GM19468 (cell line): Measurements from ENCODE around the gene OR51A2.
"Not testable (repeated sequence)": the region's sequence is repeated elsewhere in the genome, so short reads cannot be mapped to it uniquely, and the experiment has no call there.

Source experiments
- ATAC-seq: cut with Tn5 transposase; IDR thresholded peaks from one replicate; pipeline ENCODE4 v1.9.1; 2021; ENCODE audit warnings: mild to moderate bottlenecking, moderate library complexity, moderate number of reproducible peaks; ENCODE audit not compliant: unreplicated experiment; ENCODE audit errors: extremely low read depth

The OR51A2 gene

GRCh38 chr11:4955613-4956012 is at the start of gene OR51A2:
TSS of gene OR51A2 (minus strand) at chr11:4955713. CDS start at chr11:4955713, 0 bp downstream.
- not testable (repeated sequence) for ATAC-seq

GRCh38 chr11:5004424-5005274 is 49.1 kb upstream of the OR51A2 start:
- ATAC-seq, result no peak

GRCh38 chr11:4994551-4994950 is 39.0 kb upstream of the OR51A2 start, which contains the start of gene OR51L1:
TSS of gene OR51L1 (plus strand) at chr11:4994851. CDS start at chr11:4998983, 4,132 bp downstream.
- no peak for ATAC-seq

- no peak for ATAC-seq
These were observed 35.5 kb upstream of the OR51A2 start for GRCh38 chr11:4991060-4991459.

- no peak for ATAC-seq
These were observed 28.3 kb upstream of the OR51A2 start for GRCh38 chr11:4983841-4984240.

GRCh38 chr11:4982678-4983077 is 27.2 kb upstream of the OR51A2 start:
- no peak for ATAC-seq

GRCh38 chr11:4979036-4979435 is 23.5 kb upstream of the OR51A2 start:
- no peak for ATAC-seq

- no peak for ATAC-seq
These were observed 19.9 kb upstream of the OR51A2 start for GRCh38 chr11:4975436-4975835.

GRCh38 chr11:4962816-4963215 is 7.3 kb upstream of the OR51A2 start:
- ATAC-seq, result no peak

GRCh38 chr11:4960877-4961276 is 5.4 kb upstream of the OR51A2 start:
- no peak for ATAC-seq

- ATAC-seq, result no peak
These were observed 1.9 kb upstream of the OR51A2 start for GRCh38 chr11:4957396-4957795.

- no peak for ATAC-seq
These were observed 8.0 kb downstream of the OR51A2 start, which contains the start of gene OR51A4 for GRCh38 chr11:4947505-4947904. TSS of gene OR51A4 (minus strand) at chr11:4947605. CDS start at chr11:4947100, 505 bp downstream.

- no peak for ATAC-seq
These were observed 18.8 kb downstream of the OR51A2 start for GRCh38 chr11:4936745-4937144.

GRCh38 chr11:4932751-4933150 is 22.8 kb downstream of the OR51A2 start:
- no peak for ATAC-seq

GRCh38 chr11:4926608-4927007 is 28.9 kb downstream of the OR51A2 start:
- ATAC-seq, result no peak

- ATAC-seq, result no peak
These were observed 31.3 kb downstream of the OR51A2 start, which contains the start of gene OR51G1 for GRCh38 chr11:4924239-4924638. TSS of gene OR51G1 (minus strand) at chr11:4924339. CDS start at chr11:4924339, 0 bp downstream.

GRCh38 chr11:4922304-4922703 is 33.2 kb downstream of the OR51A2 start:
- no peak for ATAC-seq

- ATAC-seq, result no peak
These were observed 33.7 kb downstream of the OR51A2 start for GRCh38 chr11:4921796-4922195.

GRCh38 chr11:4919250-4919649 is 36.3 kb downstream of the OR51A2 start, which contains the start of gene OR51G2:
TSS of gene OR51G2 (minus strand) at chr11:4919350. CDS start at chr11:4915663, 3,687 bp downstream.
- ATAC-seq, result no peak

GRCh38 chr11:4916581-4916980 is 38.9 kb downstream of the OR51A2 start:
- no peak for ATAC-seq
